ENCODE measurements around the gene RNF14.

- TF ChIP-seq CTCF (IDR thresholded peaks at IDR 0.05) (no peak), ZFX (IDR thresholded peaks at IDR 0.05; ENCODE audit: borderline replicate concordance) (no peak)
Measured at GRCh38 chr5:141947316-141947715, 21.6 kb upstream of the RNF14 start.
